ENCODE data around the gene MMP24OS. TPM values are rescaled to one million over a fixed set of nuclear protein-coding genes. Genes with fewer than 3 reads are reported as not detected.

MMP24OS gene
- total and polyA plus RNA-seq, 2 donors (not counting 3 experiments of a cell fraction or from before 2014, with no cell fraction given): 35.1 to 55.6 TPM

GRCh38 chr20:35269055-35269781, 8.7 kb downstream of the MMP24OS start:
- intact Hi-C loops (cut with micrococcal nuclease): loop anchor here (1.0 to 2.0 kb wide), 6 partner anchors 44 to 435 kb away; no protein-coding TSS in a partner anchor
- no peak overlapping the region for H3K9ac ChIP-seq (replicated peaks; ENCODE audit: extremely low read depth, insufficient read depth, low read length)
- TF ChIP-seq MAX (IDR thresholded peaks at IDR 0.05; ENCODE audit: insufficient read depth, insufficient read length) (no peak), GATA2 (IDR thresholded peaks at IDR 0.05; ENCODE audit: insufficient read depth, insufficient read length, low read depth, low read length) (no peak), POLR2A (IDR thresholded peaks at IDR 0.05; ENCODE audit: low read depth, low read length) (no peak), CTCF (IDR thresholded peaks at IDR 0.05; ENCODE audit: extremely low read depth in 1 of 2, insufficient read depth in 1 of 2, low read depth in 1 of 2, low read length in 2 of 2) (peak; percentile 87 to 95), POLR2AphosphoS5 (IDR thresholded peaks at IDR 0.05; ENCODE audit: insufficient read depth, low read depth, low read length) (no peak), MYC (IDR thresholded peaks at IDR 0.05; ENCODE audit: low read depth, low read length) (no peak), FOS (IDR thresholded peaks at IDR 0.05; ENCODE audit: borderline replicate concordance, insufficient read depth, low read length) (no peak), JUN (IDR thresholded peaks at IDR 0.05; ENCODE audit: borderline replicate concordance, insufficient read depth, insufficient read length, low read depth) (no peak), EZH2 (IDR thresholded peaks at IDR 0.05; ENCODE audit: borderline replicate concordance, low read depth, low read length, severe bottlenecking) (no peak)
- DNase-seq (ENCODE audit: low read depth, low spot score): peak; percentile 66
- H3K79me2 ChIP-seq (ENCODE audit: control insufficient read depth, insufficient read depth, low read length): no peaks in the 10 kb centered on the region
- H3K4me3 ChIP-seq (replicated peaks in 1 of 3; ENCODE audit: insufficient read depth in 1 of 3, low read depth in 1 of 3, low read length in 3 of 3): no peak overlapping the region
- ChIA-PET POLR2A (no interaction called here), CTCF (interaction anchor here (0.6 to 11.4 kb wide), 13 partner anchors 12 to 434 kb away, joined by 3 to 177 read pairs (median 3); partner anchors contain the start of genes EDEM2 and GDF5)
- H3K4me1 ChIP-seq (ENCODE audit: control insufficient read depth, extremely low read depth, insufficient read depth, low read length): no peaks in the 10 kb centered on the region
- H3K9me3 ChIP-seq (replicated peaks; ENCODE audit: control insufficient read depth, insufficient read depth, low read length): no peaks in the 10 kb centered on the region
- no peaks in the 10 kb centered on the region for H4K20me1 ChIP-seq (replicated peaks; ENCODE audit: control insufficient read depth, extremely low read depth, insufficient read depth, low read length)
- no TSS peak for BruUV-seq (replicated peaks)
- H3K4me2 ChIP-seq (ENCODE audit: insufficient read depth, low read length): no peak overlapping the region
- no peaks in the 10 kb centered on the region for H3K27me3 ChIP-seq (ENCODE audit: control insufficient read depth in 2 of 2, insufficient read depth in 2 of 2, low read length in 2 of 2)
- dilution Hi-C loops (cut with MboI; ENCODE audit: extremely low pct_ligation_motif_present, low sequenced_read_pairs): loop anchor here (25.0 kb wide), 1 partner anchor 432 kb away; the partner anchor contains the start of gene NCOA6
- H3K9me1 ChIP-seq (replicated peaks; ENCODE audit: control insufficient read depth, extremely low read depth, insufficient read depth, low read length): no peaks in the 10 kb centered on the region
- no peaks in the 10 kb centered on the region for H3K36me3 ChIP-seq (ENCODE audit: control insufficient read depth in 2 of 2, extremely low read depth in 1 of 2, insufficient read depth in 2 of 2, low read length in 2 of 2)
- no peak overlapping the region for H2AFZ ChIP-seq (ENCODE audit: low read depth, low read length)
- peak; percentile 90 for FAIRE-seq
- H3K27ac ChIP-seq (ENCODE audit: insufficient read depth, low read depth, low read length): no peak overlapping the region
